Tibial nerve (tissue), 4 donors: ENCODE results near the gene FRMD4A. TPM values are rescaled to one million over a fixed set of nuclear protein-coding genes. Genes with fewer than 3 reads are reported as not detected.

Source experiments
- DNase-seq, 2 donors: peaks; one replicate each; pipeline ENCODE4 v3.0.0-alpha.2; 2019; ENCODE audit warnings: low spot score in 2 of 2
- H3K27ac ChIP-seq, 4 donors: fragments of 200-600 bp; sonication (generic) in 3 of 4; one replicate each; pipeline ENCODE4 v1.5.1; 2017 to 2019; ENCODE audit warnings: mild to moderate bottlenecking in 1 of 4
- H3K27me3 ChIP-seq, 2 donors: fragments of 200-600 bp; sonication (generic) in 1 of 2; one replicate each; pipeline versions ENCODE4 v1.5.1 to v1.6.0; 2017 to 2019
- H3K36me3 ChIP-seq, 3 donors: fragments of 200-600 bp; sonication (generic); one replicate each; pipeline ENCODE4 v1.5.1; 2018 to 2019
- H3K4me1 ChIP-seq, 4 donors: fragments of 200-600 bp; sonication (generic) in 3 of 4; one replicate each; pipeline ENCODE4 v1.5.1; 2017 to 2019
- H3K4me3 ChIP-seq, 4 donors: fragments of 200-600 bp; sonication (generic) in 3 of 4; one replicate each; pipeline ENCODE4 v1.5.1; 2017 to 2019; ENCODE audit warnings: mild to moderate bottlenecking in 1 of 4, moderate library complexity in 1 of 4
- H3K9me3 ChIP-seq, 4 donors: fragments of 200-600 bp; sonication (generic) in 3 of 4; one replicate each; pipeline ENCODE4 v1.5.1; 2017 to 2019
- CTCF ChIP-seq, 5 experiments: fragments of 200-600 bp in 3 of 5; fragments of 450-650 bp in 2 of 5; sonication (generic) in 3 of 5; IDR thresholded peaks; one replicate each; pipeline ENCODE4 v1.5.1; 2016 to 2019; ENCODE audit warnings: antibody characterized with exemption in 5 of 5, mild to moderate bottlenecking in 3 of 5, moderate library complexity in 2 of 5
- EP300 ChIP-seq, 2 donors: sonication (generic); formaldehyde crosslinking; IDR thresholded peaks; one replicate each; pipeline ENCODE4 v1.6.1; 2017; ENCODE audit warnings: antibody characterized with exemption in 2 of 2, mild to moderate bottlenecking in 1 of 2
- POLR2A ChIP-seq, 2 donors: fragments of 450-650 bp; IDR thresholded peaks; one replicate each; pipeline ENCODE4 v1.6.1; 2017; ENCODE audit warnings: antibody characterized with exemption in 2 of 2, mild to moderate bottlenecking in 2 of 2, moderate library complexity in 2 of 2
- WGBS, 2 donors: methylation state at CpG; one replicate each; pipeline ENCODE4 v1.1.5; 2018; 5-methylcytosine and 5-hydroxymethylcytosine counted together
- total RNA-seq, 4 donors: library from RNA; depleted of rRNA; stranded (reverse); fragments of >200 nt; gene quantifications; one replicate each; pipeline ENCODE4 v1.1.0, GENCODE V29; 2016

FRMD4A gene
- total RNA-seq, 4 donors from 2014 or later = 39.8 to 89.7 (median 53.9) TPM

DNA sequence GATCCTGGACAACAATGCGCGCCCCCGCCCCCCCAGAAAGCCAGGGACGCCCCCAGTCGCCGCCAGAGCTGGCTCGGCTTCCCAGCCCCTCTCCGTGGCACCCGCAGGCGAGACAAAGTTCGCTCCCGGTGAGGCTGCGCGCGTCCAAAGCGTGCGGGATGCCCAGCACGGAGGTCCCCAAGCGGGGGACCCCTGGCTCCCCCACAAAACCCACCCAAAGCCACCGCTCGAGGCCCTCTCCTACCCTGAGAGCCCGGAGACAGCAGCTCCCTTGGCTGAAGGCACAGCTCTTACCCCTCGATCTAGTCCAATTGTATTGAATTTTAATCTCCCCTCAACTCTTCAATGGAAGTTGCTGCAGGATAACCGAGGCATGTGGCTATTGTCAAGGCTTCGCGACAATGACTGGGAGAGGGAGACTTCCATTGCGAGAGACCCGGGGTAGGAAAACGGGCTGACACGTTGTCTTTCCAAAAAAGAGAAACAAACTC lies 438.7 kb downstream of the FRMD4A start:
- peaks cover 0 to 62% (median 23%) of the 10 kb centered on the region in 4 donors for H3K4me1 ChIP-seq
- peaks cover 0 to 4% (median 0%) of the 10 kb centered on the region in 4 donors for H3K9me3 ChIP-seq
- H3K27me3 ChIP-seq = no peaks in the 10 kb centered on the region
- WGBS, 2 donors = 5 to 8% methylated on average over 13 to 27 of the region's 30 CpGs
- H3K36me3 ChIP-seq = no peaks in the 10 kb centered on the region
- H3K4me3 ChIP-seq = peak overlapping the region; percentile 46 to 70 (median 55)
- H3K27ac ChIP-seq = peak overlapping the region in 3 of 4 donors; percentile 67 to 90 (median 82)
- no peak for DNase-seq
- no peak for TF ChIP-seq CTCF (IDR thresholded peaks at IDR 0.05)
- TF ChIP-seq EP300 (IDR thresholded peaks at IDR 0.05) = no peak
- no peak for TF ChIP-seq POLR2A (IDR thresholded peaks at IDR 0.05)

DNA sequence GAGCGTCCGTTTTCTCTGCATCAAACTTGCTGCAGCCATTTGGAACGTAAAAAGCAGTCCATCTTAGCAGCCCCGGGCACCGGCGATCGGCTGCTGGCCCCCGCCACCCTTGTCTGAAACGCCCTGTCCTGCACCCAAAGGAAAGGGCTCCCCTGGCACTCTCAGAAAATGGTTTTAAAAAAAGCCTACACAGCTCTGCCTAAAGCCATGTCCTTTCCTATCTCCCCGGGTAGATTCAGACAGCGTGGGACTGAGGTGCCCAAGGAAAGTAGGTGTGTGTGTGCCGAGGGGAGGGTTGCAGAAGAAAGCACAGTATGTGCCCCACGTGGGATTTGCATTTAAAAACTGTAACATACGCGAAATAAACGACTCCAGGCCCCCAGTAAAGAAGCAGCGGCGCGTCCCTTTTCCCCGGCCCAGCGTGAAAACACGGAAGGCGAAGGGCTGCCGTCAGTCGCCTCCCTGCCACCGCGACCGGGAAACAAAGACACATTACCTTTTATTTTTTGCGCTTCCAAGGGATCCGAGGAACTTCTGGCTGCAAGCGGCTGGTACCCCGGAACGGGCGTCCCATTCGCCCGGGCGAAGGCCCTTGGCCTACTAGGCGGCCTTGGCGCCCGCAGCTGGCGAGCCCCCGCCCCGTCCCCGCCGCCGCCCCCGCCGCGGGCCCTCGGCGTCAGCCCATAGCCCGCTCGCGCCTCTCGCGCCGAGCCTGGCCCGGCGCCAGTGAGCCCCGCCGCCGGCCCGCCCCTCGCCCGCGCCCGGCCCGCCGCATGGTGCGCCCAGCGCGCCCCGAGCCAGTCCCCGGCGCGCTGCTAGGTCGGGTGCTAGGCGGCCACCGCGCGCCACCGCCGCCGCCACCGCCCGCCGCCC lies 439.4 kb downstream of the FRMD4A start:
- Histone ChIP-seq H3K36me3 (no peaks in the 10 kb centered on the region), H3K9me3 (peaks cover 0 to 4% (median 0%) of the 10 kb centered on the region in 4 donors), H3K4me3 (peak overlapping the region; percentile 46 to 70 (median 55)), H3K27me3 (no peaks in the 10 kb centered on the region), H3K27ac (peak overlapping the region in 3 of 4 donors; percentile 67 to 90 (median 82)), H3K4me1 (peaks cover 0 to 68% (median 26%) of the 10 kb centered on the region in 4 donors)
- WGBS, 2 donors = 17 to 24% methylated on average over 34 to 35 of the region's 87 CpGs
- DNase-seq = no peak
- TF ChIP-seq CTCF (IDR thresholded peaks at IDR 0.05) = no peak
- no peak for TF ChIP-seq POLR2A (IDR thresholded peaks at IDR 0.05)

- H3K27ac ChIP-seq = peak overlapping the region in 3 of 4 donors; percentile 55 to 82 (median 80)
- H3K36me3 ChIP-seq = no peaks in the 10 kb centered on the region
- no peak for DNase-seq
- H3K4me3 ChIP-seq = peak overlapping the region; percentile 44 to 59 (median 46)
- TF ChIP-seq POLR2A (IDR thresholded peaks at IDR 0.05) (no peak), EP300 (IDR thresholded peaks at IDR 0.05) (no peak), CTCF (IDR thresholded peaks at IDR 0.05) (no peak)
- no peaks in the 10 kb centered on the region for H3K27me3 ChIP-seq
- H3K4me1 ChIP-seq = peaks cover 0 to 77% (median 28%) of the 10 kb centered on the region in 4 donors
- H3K9me3 ChIP-seq = peaks cover 0 to 4% (median 0%) of the 10 kb centered on the region in 4 donors
- 42 to 56% methylated on average over 22 to 26 of the region's 26 CpGs for WGBS, 2 donors
Measured at GRCh38 chr10:13890233-13891127, 440.2 kb downstream of the FRMD4A start.

DNA sequence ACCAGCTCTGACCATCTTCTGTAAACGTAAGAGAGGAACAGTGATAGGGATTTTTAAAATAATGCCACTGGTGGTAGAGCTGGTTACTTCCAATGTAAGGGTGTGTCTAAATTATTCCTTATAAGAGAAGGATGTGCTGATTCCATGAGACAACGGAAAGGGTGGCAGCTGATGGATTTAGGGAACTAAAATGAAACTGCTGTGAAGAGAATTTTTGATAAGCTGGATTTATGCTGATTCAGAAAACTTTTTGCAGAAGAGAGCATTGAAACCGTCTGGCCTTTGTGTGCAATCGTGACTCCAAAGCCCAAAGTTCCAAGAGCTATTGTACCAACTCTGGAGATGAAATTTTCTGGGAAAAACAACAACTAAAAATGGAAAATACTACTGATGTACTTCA lies 443.0 kb downstream of the FRMD4A start:
- Histone ChIP-seq H3K27ac (peak overlapping the region in 2 of 4 donors; percentile 46 to 80), H3K4me1 (peaks cover 0 to 91% (median 41%) of the 10 kb centered on the region in 4 donors), H3K36me3 (no peaks in the 10 kb centered on the region), H3K9me3 (no peaks in the 10 kb centered on the region), H3K4me3 (peak overlapping the region in 1 of 4 donors; percentile 2), H3K27me3 (no peaks in the 10 kb centered on the region)
- 30 to 37% methylated on average over 4 of the region's 4 CpGs for WGBS, 2 donors
- TF ChIP-seq CTCF (IDR thresholded peaks at IDR 0.05) (no peak), EP300 (IDR thresholded peaks at IDR 0.05) (peak in 1 of 2 donors; percentile 18), POLR2A (IDR thresholded peaks at IDR 0.05) (no peak)
- DNase-seq = no peak
